ENCODE data around the gene IFT25. TPM values are rescaled to one million over a fixed set of nuclear protein-coding genes. Genes with fewer than 3 reads are reported as not detected.

Gene IFT25
- total and polyA plus RNA-seq, 2 donors (not counting 3 experiments of a cell fraction or from before 2014, with no cell fraction given), result 13.0 to 34.0 TPM

DNA sequence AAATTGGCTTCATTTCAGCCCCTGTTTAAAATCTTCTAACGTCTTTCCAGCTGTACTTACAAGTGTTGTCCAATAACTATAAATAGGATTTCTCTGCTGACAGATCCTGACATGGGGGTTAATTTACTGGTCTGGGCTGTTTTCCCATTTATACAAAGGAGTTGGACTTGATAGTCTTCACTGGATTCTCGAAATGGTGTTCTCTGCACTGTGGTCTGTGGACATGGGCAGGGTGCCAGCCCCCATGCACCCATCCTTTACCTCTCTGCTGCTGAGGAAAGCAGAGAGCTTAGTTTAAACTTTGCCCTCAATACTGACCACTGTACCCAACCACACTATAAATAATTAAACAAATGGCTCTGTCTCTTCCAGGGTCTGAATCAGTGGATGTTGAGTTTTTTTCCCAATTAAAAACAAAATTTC lies 46.3 kb downstream of the IFT25 start:
- H3K27ac ChIP-seq (ENCODE audit: insufficient read depth, low read depth, low read length), result no peak overlapping the region
- ChIA-PET CTCF (interaction anchor here (1.3 to 2.1 kb wide), 3 partner anchors 14 to 46 kb away, joined by 4 to 7 read pairs (median 6); partner anchors contain the start of genes IFT25 and LRRC42), POLR2A (no interaction called here)
- no TSS peak for BruUV-seq (replicated peaks)
- H3K27me3 ChIP-seq (ENCODE audit: control insufficient read depth in 2 of 2, insufficient read depth in 2 of 2, low read length in 2 of 2), result no peaks in the 10 kb centered on the region
- H4K20me1 ChIP-seq (replicated peaks; ENCODE audit: control insufficient read depth, extremely low read depth, insufficient read depth, low read length), result no peaks in the 10 kb centered on the region
- H3K9me1 ChIP-seq (replicated peaks; ENCODE audit: control insufficient read depth, extremely low read depth, insufficient read depth, low read length), result no peaks in the 10 kb centered on the region
- no peaks in the 10 kb centered on the region for H3K9me3 ChIP-seq (replicated peaks; ENCODE audit: control insufficient read depth, insufficient read depth, low read length)
- no peak overlapping the region for H3K4me3 ChIP-seq (replicated peaks in 1 of 3; ENCODE audit: insufficient read depth in 1 of 3, low read depth in 1 of 3, low read length in 3 of 3)
- dilution Hi-C loops (cut with MboI; ENCODE audit: extremely low pct_ligation_motif_present, low sequenced_read_pairs), result no loop called here
- no peak overlapping the region for H2AFZ ChIP-seq (ENCODE audit: low read depth, low read length)
- H3K9ac ChIP-seq (replicated peaks; ENCODE audit: extremely low read depth, insufficient read depth, low read length), result no peak overlapping the region
- no peaks in the 10 kb centered on the region for H3K36me3 ChIP-seq (ENCODE audit: control insufficient read depth in 2 of 2, extremely low read depth in 1 of 2, insufficient read depth in 2 of 2, low read length in 2 of 2)
- TF ChIP-seq GATA2 (IDR thresholded peaks at IDR 0.05; ENCODE audit: insufficient read depth, insufficient read length, low read depth, low read length) (no peak), EZH2 (IDR thresholded peaks at IDR 0.05; ENCODE audit: borderline replicate concordance, low read depth, low read length, severe bottlenecking) (no peak), POLR2A (IDR thresholded peaks at IDR 0.05; ENCODE audit: low read depth, low read length) (no peak), MYC (IDR thresholded peaks at IDR 0.05; ENCODE audit: low read depth, low read length) (no peak), POLR2AphosphoS5 (IDR thresholded peaks at IDR 0.05; ENCODE audit: insufficient read depth, low read depth, low read length) (no peak)
- TF ChIP-seq, protein P1, sequence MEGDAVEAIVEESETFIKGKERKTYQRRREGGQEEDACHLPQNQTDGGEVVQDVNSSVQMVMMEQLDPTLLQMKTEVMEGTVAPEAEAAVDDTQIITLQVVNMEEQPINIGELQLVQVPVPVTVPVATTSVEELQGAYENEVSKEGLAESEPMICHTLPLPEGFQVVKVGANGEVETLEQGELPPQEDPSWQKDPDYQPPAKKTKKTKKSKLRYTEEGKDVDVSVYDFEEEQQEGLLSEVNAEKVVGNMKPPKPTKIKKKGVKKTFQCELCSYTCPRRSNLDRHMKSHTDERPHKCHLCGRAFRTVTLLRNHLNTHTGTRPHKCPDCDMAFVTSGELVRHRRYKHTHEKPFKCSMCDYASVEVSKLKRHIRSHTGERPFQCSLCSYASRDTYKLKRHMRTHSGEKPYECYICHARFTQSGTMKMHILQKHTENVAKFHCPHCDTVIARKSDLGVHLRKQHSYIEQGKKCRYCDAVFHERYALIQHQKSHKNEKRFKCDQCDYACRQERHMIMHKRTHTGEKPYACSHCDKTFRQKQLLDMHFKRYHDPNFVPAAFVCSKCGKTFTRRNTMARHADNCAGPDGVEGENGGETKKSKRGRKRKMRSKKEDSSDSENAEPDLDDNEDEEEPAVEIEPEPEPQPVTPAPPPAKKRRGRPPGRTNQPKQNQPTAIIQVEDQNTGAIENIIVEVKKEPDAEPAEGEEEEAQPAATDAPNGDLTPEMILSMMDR (IDR thresholded peaks at IDR 0.05; ENCODE audit: extremely low read depth in 1 of 2, insufficient read depth in 1 of 2, low read depth in 1 of 2, low read length in 2 of 2), result no peak
- FAIRE-seq, result no peak
- H3K79me2 ChIP-seq (ENCODE audit: control insufficient read depth, insufficient read depth, low read length), result no peaks in the 10 kb centered on the region
- intact Hi-C loops (cut with micrococcal nuclease), result no loop called here
- DNase-seq (ENCODE audit: low read depth, low spot score), result no peak
- no peaks in the 10 kb centered on the region for H3K4me1 ChIP-seq (ENCODE audit: control insufficient read depth, extremely low read depth, insufficient read depth, low read length)
- no peak overlapping the region for H3K4me2 ChIP-seq (ENCODE audit: insufficient read depth, low read length)

Measured in endothelial cell of umbilical vein (primary cell).